Nephron (organoid): Measurements from ENCODE around the gene DTNB.
"Not testable (repeated sequence)": the region's sequence is repeated elsewhere in the genome, so short reads cannot be mapped to it uniquely, and the experiment has no call there.

Experiments
- H3K27ac Mint-ChIP-seq, 3 experiments: 2 replicates each; pipeline ENCODE4 v1.8.0; 2020; ENCODE audit warnings: mixed read lengths in 3 of 3, mild to moderate bottlenecking in 2 of 3, moderate library complexity in 1 of 3
- H3K27me3 Mint-ChIP-seq: 2 replicates; pipeline ENCODE4 v1.8.0; 2021; ENCODE audit warnings: low read depth, mild to moderate bottlenecking, moderate library complexity, mixed read lengths
- H3K36me3 Mint-ChIP-seq: 2 replicates; pipeline ENCODE4 v1.8.0; 2020; ENCODE audit warnings: low read depth, mixed read lengths
- H3K4me1 Mint-ChIP-seq: 2 replicates; pipeline ENCODE4 v1.8.0; 2020; ENCODE audit warnings: mixed read lengths
- H3K4me3 Mint-ChIP-seq, 3 experiments: 2 replicates each; pipeline ENCODE4 v1.8.0; 2020; ENCODE audit warnings: mild to moderate bottlenecking in 3 of 3, mixed read lengths in 3 of 3, moderate library complexity in 2 of 3
- H3K9me3 Mint-ChIP-seq: 2 replicates; pipeline ENCODE4 v1.8.0; 2020; ENCODE audit warnings: mixed read lengths
- TF ChIP-seq, protein P1 (sequence below), 3 experiments: fragments of 200-600 bp; sonication (generic); IDR thresholded peaks; one replicate each; pipeline ENCODE4 v1.5.0; 2021; ENCODE audit warnings: antibody characterized with exemption in 3 of 3; ENCODE audit not compliant: unreplicated experiment in 3 of 3

Gene DTNB

DNA sequence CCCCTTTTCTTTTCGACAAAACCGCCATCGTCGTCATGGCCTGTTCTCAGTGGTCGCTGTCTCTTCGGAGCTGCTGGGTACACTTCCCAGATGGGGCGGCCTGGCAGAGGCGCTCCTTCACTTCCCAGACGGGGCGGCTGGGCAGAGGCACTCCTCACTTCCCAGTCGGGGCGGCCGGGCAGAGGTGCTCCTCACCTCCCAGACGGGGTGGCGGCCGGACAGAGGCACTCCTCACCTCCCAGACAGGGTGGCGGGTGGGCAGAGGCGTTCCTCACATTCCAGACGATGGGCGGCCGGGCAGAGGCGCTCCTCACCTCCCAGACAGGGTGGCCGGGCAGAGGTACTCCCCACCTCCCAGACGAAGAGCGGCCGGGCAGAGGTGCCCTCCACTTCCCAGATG, 138.9 kb downstream of the DTNB start:
- no peak overlapping the region for H3K4me3 Mint-ChIP-seq
- peaks cover 6% of the 10 kb centered on the region for H3K9me3 Mint-ChIP-seq
- H3K4me1 Mint-ChIP-seq: no peaks in the 10 kb centered on the region
- TF ChIP-seq, protein P1, sequence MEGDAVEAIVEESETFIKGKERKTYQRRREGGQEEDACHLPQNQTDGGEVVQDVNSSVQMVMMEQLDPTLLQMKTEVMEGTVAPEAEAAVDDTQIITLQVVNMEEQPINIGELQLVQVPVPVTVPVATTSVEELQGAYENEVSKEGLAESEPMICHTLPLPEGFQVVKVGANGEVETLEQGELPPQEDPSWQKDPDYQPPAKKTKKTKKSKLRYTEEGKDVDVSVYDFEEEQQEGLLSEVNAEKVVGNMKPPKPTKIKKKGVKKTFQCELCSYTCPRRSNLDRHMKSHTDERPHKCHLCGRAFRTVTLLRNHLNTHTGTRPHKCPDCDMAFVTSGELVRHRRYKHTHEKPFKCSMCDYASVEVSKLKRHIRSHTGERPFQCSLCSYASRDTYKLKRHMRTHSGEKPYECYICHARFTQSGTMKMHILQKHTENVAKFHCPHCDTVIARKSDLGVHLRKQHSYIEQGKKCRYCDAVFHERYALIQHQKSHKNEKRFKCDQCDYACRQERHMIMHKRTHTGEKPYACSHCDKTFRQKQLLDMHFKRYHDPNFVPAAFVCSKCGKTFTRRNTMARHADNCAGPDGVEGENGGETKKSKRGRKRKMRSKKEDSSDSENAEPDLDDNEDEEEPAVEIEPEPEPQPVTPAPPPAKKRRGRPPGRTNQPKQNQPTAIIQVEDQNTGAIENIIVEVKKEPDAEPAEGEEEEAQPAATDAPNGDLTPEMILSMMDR (IDR thresholded peaks at IDR 0.05; ENCODE audit: unreplicated experiment in 3 of 3): no peak
- H3K27ac Mint-ChIP-seq: no peak overlapping the region
- no peaks in the 10 kb centered on the region for H3K27me3 Mint-ChIP-seq
- peaks cover 33% of the 10 kb centered on the region for H3K36me3 Mint-ChIP-seq

DNA sequence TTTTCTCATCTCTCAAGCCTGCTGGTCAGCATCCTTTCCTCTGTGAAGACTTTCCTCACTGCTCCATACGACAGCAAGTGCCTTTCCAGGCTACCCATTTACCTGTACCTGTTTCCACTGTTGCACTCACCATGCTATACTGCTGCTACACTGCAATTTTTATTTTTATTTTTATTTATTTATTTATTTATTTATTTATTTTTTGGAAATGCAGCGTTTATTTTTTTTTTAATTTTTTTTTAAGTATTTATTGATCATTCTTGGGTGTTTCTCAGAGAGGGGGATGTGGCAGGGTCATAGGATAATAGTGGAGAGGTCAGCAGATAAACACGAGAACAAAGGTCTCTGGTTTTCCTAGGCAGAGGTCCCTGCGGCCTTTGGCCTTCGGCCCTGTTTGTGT, 139.6 kb downstream of the DTNB start:
- H3K36me3 Mint-ChIP-seq: peaks cover 37% of the 10 kb centered on the region

GRCh38 chr2:25532521-25532920, 140.9 kb downstream of the DTNB start:
- Mint-ChIP-seq H3K4me3 (no peak overlapping the region), H3K27me3 (no peaks in the 10 kb centered on the region), H3K4me1 (no peaks in the 10 kb centered on the region), H3K36me3 (peaks cover 35% of the 10 kb centered on the region), H3K27ac (no peak overlapping the region), H3K9me3 (peaks cover 6% of the 10 kb centered on the region)
- TF ChIP-seq, protein P1 (IDR thresholded peaks at IDR 0.05; ENCODE audit: unreplicated experiment in 3 of 3): no peak

More for the DNA sequence above, 139.6 kb downstream of the DTNB start:
- not testable (repeated sequence) for H3K9me3 Mint-ChIP-seq, H3K27me3 Mint-ChIP-seq, H3K4me3 Mint-ChIP-seq, H3K27ac Mint-ChIP-seq, H3K4me1 Mint-ChIP-seq

- no peaks in the 10 kb centered on the region for H3K27me3 Mint-ChIP-seq
- H3K4me1 Mint-ChIP-seq: no peaks in the 10 kb centered on the region
- peaks cover 14% of the 10 kb centered on the region for H3K36me3 Mint-ChIP-seq
- no peaks in the 10 kb centered on the region for H3K9me3 Mint-ChIP-seq
- no peak overlapping the region for H3K27ac Mint-ChIP-seq
- no peak overlapping the region for H3K4me3 Mint-ChIP-seq
- TF ChIP-seq, protein P1 (IDR thresholded peaks at IDR 0.05; ENCODE audit: unreplicated experiment in 3 of 3): no peak
Observed at GRCh38 chr2:25529034-25529433, 144.3 kb downstream of the DTNB start.

DNA sequence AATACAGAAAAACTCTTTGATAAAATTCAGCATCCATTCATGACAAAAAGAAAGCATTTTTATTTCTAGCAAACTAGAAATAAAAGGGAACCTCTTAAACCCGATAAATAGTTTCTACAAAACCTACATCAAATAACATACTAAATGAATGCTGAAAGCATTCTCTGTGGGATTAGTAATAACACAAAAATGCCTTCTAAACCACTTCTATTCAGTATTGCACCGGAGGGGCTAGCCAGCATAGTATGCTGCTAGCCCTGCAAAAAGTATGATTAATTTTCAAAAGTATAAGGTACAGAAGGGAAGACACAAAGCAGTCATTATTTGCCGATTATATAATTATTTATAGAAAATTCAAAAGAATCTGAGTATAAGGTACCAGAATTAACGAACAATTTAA, 145.2 kb downstream of the DTNB start:
- H3K27ac Mint-ChIP-seq: no peak overlapping the region
- TF ChIP-seq, protein P1 (IDR thresholded peaks at IDR 0.05; ENCODE audit: unreplicated experiment in 3 of 3): no peak

DNA sequence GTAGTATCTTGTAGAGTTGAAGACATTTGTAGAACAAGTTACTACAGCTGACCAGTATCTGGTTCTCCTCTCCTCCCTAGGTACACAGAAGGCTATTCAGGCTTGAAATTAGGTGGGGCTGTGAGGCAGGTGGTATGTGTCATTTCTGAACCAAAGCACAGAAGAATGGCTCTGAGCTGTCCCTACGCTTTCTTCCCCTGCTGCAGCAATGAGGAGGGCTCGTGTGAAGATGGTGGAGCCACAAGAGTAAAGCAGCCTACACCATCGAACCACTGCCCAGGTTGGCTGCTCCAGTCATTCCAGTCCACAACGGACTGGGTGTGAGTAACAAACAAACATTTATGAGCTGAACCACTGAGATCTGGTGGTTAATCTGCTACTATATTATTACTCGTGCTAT, 148.9 kb downstream of the DTNB start:
- Mint-ChIP-seq H3K27me3 (no peaks in the 10 kb centered on the region), H3K4me3 (no peak overlapping the region), H3K27ac (no peak overlapping the region), H3K36me3 (peaks cover 5% of the 10 kb centered on the region), H3K9me3 (no peaks in the 10 kb centered on the region), H3K4me1 (peaks cover 5% of the 10 kb centered on the region)
- TF ChIP-seq, protein P1 (IDR thresholded peaks at IDR 0.05; ENCODE audit: unreplicated experiment in 3 of 3): no peak

More for the DNA sequence above, 145.2 kb downstream of the DTNB start:
- Mint-ChIP-seq H3K9me3 (no peaks in the 10 kb centered on the region), H3K36me3 (peaks cover 8% of the 10 kb centered on the region), H3K4me1 (no peaks in the 10 kb centered on the region), H3K4me3 (no peak overlapping the region), H3K27me3 (no peaks in the 10 kb centered on the region)
